ENCODE results near the gene FERMT3.

FERMT3 gene

DNA sequence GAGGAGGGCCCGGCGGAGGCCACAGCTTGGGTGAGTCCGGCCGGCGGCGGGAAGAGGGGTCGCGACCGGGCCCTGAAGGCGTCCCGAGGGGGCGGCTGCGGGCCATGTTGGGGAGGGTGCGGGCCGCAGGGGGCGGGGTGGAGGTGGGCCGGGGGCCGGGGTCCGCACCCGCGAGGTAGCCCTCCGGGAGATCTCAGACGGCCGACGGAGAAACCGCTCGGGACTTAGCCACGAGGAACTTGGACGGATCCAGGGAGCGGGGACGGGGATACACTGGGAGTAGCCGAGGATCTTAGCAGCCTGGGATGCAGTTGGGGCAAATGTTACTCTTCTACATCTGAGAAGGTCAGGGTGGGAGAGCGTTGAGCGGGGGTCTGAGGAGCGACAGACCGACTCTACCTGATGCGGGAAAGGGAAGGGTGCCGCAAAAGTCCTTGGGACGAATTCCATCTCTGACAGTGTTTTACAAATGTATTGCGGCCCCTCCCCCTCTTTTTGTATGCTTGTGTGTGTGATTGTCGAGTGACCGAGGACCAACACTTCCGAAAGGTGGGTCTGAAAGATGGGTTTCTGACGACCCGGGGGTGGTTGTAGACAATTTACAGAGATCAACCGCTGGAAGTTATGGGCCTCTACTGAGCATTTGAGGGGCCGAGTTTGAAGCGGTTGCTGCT is 19.9 kb upstream of the FERMT3 start:
- DNase-seq = no peak

DNA sequence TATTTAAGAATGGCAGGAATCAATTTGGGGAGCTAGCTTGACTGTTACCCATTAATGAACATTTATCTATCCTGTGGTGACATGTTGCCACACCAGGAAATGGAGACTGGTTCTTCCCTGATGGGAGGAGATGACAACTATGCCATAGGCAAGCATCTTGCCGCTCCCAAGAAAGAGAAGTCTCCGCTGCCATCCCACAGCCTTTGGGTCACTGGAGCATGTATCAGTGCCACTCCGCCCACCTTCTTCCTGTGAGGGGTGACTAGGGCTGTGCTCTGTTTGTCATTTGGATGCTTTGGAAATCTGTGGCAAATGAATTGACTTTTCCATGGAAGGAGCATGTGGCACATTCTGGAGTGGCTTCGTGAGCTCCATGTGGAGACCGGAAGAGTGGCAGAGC is 14.1 kb upstream of the FERMT3 start:
- DNase-seq = no peak

DNA sequence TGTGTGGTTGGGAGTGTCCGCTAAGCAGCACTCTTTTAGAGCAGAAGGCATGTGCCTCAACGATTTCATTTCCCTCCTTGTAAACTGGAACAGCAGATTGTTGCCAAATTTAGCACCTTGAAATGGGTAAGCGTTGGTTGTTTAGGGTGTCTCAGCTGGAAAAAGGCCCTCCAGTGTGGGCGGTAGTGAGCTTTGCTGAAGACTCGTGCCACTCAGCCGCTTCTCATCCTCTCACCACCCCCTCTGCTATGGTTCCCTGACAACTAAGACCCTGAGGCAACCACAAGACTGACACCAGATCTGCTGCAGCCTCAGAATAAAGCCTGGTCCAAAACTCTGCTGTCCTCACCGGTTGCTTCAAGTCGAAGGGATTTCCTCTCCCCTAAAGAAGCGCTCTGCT is 9.9 kb upstream of the FERMT3 start:
- no peak for DNase-seq

DNA sequence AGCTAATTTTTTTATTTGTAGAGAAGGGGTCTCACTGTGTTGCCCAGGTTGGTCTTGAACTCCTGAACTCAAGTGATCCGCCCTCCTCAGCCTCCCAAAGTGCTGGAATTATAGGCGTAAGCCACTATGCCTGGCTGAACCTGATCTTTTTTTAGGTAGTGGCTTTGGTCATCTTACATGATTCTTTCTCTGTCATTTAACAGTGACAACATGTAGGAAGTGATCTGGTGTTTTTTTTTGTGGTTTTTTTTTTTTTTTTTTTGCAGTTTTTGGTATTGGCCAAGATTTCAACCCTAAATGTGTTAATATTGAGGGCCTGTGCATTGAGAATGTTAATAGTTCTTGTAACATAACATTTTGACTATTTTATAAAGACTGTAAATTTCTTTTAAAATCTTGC is 8.0 kb upstream of the FERMT3 start:
- no peak for DNase-seq

DNA sequence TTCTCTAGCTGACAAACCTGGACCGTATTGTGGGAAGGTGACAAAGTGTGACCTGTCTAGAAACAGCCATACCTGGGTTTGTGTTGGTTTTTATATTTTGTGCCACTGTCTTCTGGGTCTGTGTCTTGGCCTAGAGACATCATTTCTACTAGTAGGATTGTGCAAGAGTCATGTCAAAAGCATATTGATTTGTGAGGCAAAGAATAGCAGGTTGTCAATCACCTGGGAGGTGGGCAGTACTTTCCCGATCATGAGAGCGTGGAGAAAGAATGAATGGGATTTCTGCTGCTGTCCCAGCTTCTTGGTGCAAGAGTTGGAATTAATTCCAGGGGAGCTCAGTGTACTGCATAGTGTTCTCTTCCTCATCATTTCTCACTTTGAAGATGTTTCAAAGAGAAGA is 5.0 kb upstream of the FERMT3 start:
- DNase-seq = no peak

DNA sequence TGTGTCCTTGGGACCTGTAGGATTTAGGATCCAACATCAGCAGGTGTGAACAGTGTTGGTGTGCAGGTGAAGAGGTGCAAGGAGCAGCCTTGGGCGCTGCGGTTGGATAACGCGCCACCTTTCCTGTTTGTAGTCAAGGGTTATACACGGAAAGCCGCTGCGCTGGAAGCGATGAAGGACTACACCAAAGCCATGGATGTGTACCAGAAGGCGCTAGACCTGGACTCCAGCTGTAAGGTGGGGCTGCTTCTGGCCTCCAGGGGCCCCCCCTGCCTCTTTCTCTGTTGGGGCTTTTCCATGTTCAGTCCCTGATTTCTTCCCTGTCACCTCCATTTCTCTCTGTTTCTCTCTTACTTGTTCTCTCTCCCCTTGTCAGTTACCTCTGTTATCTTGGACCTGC is 3.5 kb upstream of the FERMT3 start:
- DNase-seq = no peak

DNA sequence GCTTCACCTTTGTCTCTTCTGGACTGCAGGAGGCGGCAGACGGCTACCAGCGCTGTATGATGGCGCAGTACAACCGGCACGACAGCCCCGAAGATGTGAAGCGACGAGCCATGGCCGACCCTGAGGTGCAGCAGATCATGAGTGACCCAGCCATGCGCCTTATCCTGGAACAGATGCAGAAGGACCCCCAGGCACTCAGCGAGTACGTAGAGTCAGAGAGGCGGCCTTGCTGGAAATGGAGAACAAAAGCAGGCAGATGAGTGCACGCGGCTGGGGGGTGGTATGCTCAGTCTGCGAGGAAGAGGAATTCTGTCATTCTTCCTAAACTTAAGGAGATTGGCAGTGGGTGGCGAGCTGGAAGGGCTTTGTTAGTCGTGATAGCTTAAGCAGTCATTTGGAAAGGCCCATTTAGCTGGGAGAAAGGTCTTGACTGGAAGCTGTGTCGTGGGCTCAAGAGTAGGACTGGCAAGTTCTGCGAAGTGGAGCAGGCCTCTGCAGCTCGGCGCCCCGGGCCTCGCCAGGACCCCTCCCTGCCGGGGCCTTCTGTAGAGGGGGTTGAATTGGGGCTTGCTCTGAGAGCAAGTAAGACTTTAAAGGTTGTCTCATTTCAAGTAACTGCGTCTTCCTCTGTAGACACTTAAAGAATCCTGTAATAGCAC is 3.0 kb upstream of the FERMT3 start:
- DNase-seq = no peak

DNA sequence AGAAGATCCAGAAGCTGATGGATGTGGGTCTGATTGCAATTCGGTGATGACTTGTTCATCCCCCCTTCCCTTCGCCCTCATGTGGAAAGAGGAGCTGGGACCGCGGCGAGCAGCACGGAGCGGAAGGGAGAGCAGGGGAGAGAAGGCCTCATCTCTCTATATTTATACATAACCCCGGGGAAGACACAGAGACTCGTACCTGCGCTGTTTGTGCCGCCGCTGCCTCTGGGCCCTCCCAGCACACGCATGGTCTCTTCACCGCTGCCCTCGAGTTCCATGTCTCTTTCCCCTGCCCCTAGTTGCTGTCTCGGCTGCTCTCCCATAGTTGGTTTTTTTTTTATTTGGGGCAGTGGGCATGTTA is 2.5 kb upstream of the FERMT3 start:
- no peak for DNase-seq

DNA sequence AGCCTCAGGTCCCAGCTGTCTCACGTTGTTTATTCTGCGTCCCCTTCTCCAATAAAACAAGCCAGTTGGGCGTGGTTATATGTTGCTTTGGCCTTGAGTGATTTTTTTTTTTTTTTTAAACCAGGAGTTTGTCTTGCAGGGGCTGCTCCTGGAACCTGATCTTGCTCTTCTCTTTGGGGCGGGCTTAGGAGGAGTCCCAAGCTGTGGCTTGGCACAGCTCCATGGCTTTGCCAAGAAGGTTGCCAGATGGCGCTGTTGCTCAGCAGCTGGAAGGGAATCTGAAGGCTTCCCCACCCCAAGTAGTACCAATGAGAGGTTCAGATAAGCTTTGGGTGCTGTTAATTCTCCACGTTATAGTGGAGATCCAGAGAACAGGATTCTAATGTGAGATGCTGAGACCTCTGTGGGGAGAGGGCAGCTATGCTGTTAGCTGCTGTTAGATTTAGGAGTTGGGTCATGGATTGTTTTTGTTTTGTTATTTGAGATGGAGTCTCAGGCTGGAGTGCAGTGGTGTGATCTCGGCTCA is 2.0 kb upstream of the FERMT3 start:
- DNase-seq = peak; percentile 81

DNA sequence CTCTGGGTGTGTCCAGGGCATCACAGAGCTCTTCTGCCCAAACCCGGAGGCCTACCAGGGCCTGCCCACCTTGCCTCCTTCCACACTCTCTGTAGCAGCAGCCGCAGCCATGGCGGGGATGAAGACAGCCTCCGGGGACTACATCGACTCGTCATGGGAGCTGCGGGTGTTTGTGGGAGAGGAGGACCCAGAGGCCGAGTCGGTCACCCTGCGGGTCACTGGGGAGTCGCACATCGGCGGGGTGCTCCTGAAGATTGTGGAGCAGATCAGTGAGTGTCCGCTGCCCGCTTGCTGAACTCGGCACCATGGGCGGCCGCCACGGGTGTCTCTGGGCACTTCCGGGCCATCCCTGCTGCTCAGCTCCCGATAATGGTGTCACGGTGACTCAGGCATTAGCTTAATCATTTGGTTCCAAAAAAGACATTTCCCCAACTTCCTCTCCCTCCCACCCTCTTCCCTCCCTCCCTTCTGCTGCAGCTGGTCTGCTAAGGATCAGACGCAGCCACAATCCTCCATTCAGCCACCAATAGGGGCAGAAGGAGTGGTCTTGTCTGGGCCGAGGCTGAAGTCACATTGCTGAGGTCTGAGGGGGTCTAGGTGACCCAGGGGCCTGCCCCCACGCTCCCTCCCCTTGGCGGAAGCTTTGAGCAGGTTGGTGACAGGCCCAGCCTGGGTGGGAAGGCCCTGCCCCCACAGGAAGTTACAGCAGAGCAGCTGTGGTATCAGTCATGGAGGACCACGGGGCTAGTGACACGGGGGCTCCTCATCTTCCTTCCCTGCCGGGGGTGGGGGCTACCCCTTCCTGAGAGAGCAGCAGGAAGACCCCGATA is 950 bp downstream of the FERMT3 start:
- DNase-seq = no peak

DNA sequence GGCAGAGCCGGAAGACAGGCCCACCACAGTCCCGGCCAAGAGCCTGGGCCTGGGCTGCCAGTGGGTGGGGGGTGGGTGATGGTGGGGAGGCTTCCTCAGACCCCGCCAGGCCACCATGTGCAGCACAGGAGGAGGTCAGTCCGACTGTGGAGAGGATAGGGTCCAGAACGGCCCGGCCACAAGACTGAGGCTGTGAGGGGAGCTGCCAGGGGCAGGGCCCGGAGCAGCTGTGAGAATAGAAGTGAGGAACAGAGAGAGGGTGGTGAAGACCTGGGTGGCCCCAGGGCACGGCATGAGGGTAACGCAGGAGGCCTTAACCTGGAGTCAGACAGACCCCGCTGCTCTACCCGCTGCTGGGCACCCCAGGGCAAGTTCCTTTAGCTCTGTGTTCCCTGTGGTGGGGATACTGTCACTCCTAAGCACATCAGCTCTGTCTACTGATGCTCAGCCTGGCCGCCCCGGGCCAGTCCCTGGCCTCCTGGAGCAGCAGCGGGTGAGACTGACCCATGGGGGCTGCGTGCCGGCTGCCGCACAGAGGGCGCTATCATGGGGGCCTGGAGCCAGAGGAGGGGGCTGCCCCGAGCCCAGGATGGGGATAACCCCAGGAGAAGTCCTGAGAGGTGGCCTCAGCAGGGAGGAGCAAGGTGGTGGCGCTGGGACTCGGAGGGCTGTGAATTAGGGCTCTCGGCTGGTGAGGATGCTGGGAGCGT is 1.7 kb downstream of the FERMT3 start:
- DNase-seq = no peak

DNA sequence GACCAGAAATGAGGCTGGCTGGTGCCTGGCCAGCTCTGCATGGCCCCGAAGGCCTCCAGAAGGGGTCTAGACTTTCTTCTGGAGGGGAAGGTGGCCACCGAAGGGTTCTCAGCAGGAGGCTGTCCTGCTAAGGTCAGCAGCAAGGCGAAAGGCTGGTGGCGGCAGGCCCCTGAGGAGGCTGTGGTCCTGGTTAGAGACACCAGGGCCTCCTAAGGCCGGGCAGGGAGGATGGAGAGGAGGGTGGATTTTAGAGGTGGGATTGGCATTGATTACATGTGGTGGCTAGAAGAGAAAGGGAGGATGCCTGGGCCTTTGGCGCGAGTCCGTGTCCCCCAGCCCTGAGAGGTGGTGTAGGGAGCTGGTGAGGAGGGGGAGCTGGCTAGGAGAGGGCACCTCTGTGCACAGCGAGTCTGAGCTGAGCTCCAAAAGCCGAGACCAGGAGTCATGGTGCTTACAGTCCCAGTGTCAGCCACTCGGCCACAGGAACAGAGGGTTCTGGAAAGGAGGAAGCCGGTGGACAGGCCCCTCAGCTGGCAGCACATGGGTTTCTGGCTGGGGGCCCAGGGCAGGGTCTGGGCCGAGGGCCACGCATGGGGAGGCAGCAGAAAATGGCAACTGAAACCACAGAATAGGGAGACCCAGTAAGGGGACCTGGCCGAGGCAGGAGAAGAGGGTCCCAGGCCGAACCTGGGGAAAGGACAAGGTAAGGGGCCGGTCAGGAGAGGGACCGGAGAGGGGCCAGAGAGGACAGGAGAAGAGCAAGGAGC is 2.5 kb downstream of the FERMT3 start:
- DNase-seq = no peak

DNA sequence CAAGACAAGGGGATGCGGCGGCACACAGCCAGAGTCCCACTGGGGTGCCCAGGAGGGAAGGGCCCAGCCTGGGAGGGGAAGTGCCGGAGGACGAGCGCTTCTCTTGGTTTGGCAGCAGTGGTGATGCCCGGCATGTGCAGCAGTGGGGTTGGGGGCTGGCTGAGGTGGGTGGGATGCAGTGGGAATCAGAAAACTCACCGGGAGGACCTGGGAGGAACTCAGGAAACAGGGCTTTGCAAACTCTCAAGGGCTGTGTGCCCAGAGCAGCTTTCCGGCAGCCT is 3.0 kb downstream of the FERMT3 start:
- DNase-seq = no peak

DNA sequence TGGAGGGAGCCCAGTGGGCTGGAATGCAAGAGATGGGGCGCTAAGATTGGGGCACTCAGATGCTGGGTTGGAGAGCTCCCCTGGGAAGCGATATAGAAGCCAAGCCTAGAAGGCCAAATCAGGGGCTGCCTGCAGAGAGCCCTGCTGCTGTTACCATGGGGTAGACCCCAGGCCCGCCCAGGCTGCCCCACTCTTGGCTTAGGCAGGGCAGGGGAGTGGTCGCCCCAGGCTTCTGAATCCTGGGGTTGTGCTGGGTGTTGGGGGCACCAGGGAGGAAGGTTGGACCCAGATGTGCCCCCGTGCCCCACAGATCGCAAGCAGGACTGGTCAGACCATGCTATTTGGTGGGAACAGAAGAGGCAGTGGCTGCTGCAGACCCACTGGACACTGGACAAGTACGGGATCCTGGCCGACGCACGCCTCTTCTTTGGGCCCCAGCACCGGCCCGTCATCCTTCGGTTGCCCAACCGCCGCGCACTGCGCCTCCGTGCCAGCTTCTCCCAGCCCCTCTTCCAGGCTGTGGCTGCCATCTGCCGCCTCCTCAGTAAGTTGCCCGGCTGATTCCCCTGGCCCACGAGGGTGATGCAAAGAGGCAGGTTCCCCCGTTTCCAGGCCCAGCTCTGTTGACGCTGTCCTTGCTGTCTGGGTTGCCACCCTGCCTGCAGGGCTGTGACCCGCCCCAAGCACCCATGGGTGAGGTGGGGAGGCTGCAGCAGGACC is 3.9 kb downstream of the FERMT3 start:
- no peak for DNase-seq

DNA sequence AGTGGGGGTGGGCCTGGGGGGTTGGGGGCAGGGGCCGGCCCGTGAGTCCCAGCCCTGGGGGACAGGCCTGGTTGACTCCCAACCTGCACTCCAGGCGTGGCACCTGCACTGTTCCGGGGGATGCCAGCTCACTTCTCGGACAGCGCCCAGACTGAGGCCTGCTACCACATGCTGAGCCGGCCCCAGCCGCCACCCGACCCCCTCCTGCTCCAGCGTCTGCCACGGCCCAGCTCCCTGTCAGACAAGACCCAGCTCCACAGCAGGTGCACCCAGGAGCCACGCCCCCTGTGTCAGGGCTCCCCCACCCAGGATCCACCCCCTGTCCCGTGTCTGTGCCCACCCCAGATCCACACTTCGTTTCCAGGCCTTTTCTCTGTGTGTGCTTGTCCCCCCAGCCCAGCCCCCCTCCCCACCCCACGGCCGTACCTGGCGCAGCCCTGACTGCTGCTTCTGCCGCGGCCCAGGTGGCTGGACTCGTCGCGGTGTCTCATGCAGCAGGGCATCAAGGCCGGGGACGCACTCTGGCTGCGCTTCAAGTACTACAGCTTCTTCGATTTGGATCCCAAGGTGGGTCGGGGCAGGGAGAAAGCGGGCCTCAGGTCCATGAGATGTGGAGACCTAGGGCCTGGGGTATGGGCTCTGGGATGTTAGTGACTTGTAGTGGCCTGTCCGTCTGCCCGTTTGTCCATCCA is 4.8 kb downstream of the FERMT3 start:
- no peak for DNase-seq

DNA sequence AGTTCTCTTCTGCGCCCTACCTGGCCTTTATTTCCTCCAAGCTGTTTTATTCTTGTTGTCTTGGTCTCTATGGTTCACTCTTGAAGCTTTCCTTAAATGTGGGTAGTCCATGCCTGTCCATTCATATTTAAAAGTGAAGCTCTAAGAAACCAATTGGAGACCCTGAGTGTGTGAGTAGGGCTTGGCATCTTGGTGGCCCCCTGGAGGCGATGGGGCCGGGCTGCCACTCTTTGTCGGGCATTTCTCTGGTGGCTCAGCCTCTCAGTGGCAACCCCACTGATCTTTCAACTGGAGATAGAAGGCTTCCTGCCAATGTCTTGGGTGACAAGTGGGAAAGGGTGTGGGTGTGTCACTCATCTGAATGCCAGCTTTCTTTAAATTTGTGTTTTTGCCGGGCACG is 10.4 kb downstream of the FERMT3 start:
- no peak for DNase-seq

DNA sequence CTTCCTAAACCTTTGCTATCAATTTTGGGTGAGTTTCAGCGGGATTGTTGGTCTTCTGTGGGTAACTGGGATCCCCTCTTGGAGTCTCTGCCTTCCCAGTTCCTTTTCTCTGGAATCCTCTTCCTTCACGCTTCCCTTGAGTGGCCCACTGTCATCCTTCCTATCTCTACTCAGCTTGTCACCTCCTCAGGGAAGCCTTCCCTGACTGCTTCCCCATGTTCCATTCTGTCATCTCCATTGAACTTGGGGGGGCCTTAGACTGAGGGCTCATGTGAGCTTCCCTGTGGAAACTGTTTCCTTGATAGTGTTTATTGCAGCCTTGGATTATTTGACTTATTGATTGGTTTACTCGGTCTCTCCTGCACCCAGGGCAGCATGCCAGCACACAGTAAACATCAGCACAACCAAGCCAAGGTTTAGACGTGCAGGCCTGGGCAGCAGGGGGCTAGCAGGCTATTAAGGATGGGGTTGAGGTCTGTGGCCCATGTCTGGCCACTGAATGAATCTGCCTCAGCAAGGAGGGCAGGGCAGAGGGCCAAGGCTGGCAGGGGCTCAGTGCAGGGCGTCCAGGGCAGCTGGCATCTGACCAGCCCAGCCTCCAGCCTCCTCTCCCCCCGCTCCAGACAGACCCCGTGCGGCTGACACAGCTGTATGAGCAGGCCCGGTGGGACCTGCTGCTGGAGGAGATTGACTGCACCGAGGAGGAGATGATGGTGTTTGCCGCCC is 12.3 kb downstream of the FERMT3 start:
- no peak for DNase-seq

DNA sequence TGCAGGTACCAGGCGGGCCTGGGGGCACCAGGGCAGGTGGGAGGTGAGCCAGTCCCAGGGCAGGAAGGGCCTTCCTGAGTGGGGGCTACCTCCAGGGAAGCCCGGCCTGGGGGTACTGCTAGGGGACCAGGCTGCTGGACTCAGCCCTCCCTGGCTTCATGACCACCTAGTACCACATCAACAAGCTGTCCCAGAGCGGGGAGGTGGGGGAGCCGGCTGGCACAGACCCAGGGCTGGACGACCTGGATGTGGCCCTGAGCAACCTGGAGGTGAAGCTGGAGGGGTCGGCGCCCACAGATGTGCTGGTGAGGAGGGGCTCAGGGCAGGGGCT is 12.8 kb downstream of the FERMT3 start:
- no peak for DNase-seq

DNA sequence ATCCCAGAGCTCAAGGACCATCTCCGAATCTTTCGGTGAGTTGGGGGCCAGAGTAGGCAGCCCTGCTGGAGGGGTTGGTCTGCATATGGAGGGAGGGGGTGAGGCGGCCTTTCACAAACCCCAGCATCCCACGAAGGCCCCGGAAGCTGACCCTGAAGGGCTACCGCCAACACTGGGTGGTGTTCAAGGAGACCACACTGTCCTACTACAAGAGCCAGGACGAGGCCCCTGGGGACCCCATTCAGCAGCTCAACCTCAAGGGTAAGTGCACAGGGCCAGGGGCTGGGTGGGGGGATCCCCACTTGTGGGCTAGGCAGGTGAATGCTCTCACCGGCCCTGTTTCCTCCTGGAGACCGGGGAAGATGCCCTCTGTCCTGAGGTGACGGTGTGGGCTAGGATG is 13.2 kb downstream of the FERMT3 start:
- no peak for DNase-seq

DNA sequence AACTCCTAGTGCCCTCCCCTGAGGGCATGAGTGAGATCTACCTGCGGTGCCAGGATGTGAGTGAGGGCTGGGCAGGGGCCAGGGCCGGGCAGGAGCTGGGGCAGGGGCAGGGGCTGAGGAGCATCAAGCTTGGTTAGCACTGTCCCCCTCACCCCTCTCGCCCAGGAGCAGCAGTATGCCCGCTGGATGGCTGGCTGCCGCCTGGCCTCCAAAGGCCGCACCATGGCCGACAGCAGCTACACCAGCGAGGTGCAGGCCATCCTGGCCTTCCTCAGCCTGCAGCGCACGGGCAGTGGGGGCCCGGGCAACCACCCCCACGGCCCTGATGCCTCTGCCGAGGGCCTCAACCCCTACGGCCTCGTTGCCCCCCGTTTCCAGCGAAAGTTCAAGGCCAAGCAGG is 13.8 kb downstream of the FERMT3 start:
- DNase-seq = no peak

DNA sequence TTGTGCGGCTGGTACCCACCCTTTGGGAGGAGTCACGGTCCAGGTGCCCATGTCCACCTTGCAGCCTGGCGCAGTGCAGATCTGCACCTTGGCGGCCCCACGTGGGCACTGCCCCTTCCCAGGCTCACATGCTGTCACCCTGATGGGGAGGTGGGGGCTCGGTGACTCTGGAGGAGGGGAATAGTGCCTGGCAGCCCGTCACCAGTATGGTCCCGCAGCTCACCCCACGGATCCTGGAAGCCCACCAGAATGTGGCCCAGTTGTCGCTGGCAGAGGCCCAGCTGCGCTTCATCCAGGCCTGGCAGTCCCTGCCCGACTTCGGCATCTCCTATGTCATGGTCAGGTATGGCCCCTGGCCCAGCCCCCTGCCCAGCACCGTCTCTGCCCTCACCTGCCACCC is 14.3 kb downstream of the FERMT3 start:
- DNase-seq = no peak

All from NCI-H446 treated with DMSO at 0.1 percent for 48 hours (cell line).